GM12875 (cell line): ENCODE measurements around the gene MRFAP1L1.

Experiments
- H3K4me3 ChIP-seq: one replicate; pipeline ENCODE4 v1.5.1; 2011; ENCODE audit warnings: low read depth, low read length, control low read depth
- TF ChIP-seq, protein P1 (sequence below): IDR thresholded peaks from 2 replicates; pipeline ENCODE4 v1.5.1; 2011; ENCODE audit warnings: low read depth, mild to moderate bottlenecking, control low read depth, inconsistent platforms, low read length, moderate library complexity, borderline replicate concordance; ENCODE audit not compliant: insufficient read depth

Gene MRFAP1L1

DNA sequence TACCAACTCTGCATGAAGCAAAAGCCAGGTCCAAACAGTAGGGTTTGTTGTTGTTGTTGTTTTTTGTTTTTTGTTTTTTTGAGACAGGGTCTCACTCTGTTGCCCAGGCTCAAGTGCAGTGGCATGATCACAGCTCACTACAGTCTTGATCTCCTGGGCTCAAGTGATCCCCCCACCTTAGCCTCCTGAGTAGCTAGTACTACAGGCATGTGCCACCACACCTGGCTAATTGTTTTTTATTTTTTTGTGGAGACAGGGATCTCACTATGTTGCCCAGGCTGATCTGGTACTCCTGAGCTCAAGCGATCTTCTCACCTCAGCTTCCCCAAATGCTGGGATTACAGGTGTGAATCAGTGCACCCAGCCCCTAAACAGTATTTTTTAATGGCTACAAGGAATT is 9.8 kb downstream of the MRFAP1L1 start:
- H3K4me3 ChIP-seq, result no peak overlapping the region
- TF ChIP-seq, protein P1, sequence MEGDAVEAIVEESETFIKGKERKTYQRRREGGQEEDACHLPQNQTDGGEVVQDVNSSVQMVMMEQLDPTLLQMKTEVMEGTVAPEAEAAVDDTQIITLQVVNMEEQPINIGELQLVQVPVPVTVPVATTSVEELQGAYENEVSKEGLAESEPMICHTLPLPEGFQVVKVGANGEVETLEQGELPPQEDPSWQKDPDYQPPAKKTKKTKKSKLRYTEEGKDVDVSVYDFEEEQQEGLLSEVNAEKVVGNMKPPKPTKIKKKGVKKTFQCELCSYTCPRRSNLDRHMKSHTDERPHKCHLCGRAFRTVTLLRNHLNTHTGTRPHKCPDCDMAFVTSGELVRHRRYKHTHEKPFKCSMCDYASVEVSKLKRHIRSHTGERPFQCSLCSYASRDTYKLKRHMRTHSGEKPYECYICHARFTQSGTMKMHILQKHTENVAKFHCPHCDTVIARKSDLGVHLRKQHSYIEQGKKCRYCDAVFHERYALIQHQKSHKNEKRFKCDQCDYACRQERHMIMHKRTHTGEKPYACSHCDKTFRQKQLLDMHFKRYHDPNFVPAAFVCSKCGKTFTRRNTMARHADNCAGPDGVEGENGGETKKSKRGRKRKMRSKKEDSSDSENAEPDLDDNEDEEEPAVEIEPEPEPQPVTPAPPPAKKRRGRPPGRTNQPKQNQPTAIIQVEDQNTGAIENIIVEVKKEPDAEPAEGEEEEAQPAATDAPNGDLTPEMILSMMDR, result no peak

DNA sequence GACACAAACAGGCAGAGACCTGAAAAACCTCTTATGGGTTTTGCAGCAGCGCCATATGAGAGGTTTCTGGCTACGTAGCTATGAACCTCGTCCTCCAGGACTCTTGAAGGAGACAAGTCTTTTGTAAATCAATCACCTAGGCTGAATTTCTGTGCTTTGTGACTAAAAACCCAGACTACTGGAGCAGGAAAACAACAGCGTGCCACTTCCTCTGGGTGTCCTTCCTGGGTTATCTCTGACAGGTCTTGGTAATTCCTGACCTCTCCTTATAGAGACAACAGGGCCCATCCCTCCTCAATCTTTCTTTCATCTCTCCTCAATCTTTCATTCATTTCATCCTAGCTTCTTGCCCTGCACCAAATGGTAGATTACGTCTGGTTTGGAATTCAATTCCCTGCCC is 10.3 kb downstream of the MRFAP1L1 start:
- TF ChIP-seq, protein P1, result no peak
- H3K4me3 ChIP-seq, result no peak overlapping the region

DNA sequence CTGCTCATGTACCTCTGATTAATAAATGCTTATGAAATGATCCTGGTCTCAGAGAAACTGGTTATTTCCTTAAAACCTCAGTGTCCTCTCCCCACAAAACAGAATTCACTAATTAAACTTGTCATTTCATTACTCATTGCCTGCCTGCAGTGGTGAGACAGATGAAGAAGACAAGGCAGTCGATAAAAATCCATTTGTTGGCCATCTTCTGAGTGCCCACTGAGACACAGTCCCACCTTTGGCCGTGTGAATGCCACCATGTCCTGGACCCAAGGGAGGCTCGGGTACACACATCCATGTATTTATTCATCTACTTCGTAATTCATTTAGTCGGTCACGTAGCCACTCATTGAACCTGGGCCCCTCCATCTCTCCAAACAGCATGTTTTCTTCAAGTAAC is 12.5 kb downstream of the MRFAP1L1 start:
- no peak overlapping the region for H3K4me3 ChIP-seq
- TF ChIP-seq, protein P1, result no peak

DNA sequence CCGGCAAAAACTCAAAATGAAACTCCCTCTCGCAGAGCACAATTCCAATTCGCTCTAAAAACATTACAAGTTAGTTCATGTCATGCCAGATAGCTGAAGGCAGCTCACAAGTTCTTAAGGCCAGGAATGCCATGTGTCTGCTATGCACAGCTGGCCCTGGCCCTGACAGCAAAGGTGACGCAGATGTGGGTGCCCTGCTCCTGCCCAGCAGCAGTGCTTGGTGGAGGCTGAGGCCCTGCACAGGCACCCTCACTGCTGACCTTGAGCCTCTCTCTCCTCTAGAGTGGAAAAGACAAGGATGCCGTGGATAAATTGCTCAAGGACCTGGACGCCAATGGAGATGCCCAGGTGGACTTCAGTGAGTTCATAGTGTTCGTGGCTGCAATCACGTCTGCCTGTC is 13.1 kb downstream of the MRFAP1L1 start:
- TF ChIP-seq, protein P1, result no peak
- H3K4me3 ChIP-seq, result no peak overlapping the region

DNA sequence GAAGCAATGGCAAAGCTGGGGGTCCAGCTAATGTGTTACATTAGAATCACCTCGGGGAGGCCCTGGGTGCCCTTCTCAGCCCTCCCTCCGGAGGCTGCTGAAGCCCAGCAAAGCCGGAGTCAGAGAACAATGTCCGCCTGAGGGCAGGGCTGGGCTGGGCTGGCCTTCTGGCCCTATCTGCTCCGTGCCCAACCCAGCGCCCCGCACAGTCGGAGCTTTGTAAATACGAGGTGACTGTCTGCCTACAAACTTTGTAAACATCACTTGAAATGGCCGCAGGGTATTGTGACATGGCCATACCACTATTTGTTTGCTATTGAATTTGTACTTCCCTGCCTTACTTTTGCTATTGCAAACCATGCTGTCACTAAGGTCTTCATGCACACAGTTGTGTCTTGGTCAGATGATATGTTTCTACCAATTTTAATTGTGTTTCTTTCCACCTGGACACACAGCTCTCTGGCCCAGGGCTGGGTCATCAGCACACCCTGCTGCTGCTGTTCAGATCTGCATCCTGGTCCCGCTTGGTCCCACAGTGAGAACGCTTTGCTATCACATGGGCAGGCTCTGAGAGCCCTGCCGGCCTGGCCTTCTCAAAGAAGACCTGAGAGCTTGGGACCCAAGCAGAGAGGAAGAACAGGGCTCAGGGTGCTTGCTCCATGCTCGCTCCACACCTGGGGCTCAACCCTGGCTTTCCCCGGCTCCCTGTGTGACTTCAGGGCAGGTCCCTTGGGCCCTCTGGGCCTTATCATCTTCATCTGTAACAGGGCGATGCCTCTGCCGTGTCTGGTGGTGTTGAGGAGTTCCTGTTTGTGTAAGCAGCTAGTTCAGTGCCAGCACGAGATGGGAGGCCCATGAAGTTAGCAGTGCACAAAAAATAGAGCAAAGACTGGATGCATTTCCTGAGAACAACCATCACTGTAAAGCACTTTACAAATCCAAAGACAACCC is 13.7 kb downstream of the MRFAP1L1 start:
- no peak overlapping the region for H3K4me3 ChIP-seq

DNA sequence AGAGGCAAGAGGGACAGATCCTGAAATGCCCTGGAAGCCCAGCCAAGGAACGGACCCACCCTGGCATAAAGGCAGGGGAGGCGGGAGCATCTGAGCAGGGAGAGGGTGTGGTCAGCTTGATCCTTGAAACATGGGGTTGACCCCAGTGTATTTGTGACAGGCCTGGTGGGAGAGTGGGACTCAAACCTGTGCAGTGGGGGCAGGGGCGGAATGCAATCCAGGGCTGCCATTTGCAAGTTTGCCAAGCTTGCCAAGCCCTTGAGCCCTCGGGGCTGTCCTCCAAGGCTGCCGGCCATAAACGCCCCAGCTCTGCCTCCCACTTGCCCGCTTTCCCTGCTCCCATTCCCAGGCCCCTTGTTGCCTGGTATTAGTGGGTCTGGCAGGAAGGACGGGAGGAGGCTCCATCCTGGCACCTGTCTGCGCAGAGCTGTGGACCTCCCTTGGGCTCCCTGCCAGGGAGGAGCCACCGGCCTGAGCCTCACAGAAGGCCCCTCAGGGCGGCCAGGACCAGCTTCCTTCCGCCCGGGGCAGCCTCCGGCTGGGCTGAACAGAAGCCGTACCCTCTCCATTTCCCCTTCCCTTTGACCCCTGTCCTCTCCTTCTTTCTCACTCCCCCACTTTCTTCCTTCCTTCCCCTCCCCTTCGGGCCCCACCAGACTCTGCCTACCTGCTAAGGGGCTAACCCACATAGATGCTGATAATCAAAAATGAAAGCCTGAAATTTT is 15.3 kb downstream of the MRFAP1L1 start:
- no peak overlapping the region for H3K4me3 ChIP-seq
- TF ChIP-seq, protein P1, result no peak

More for the DNA sequence above, 13.7 kb downstream of the MRFAP1L1 start:
- TF ChIP-seq, protein P1, result no peak
